Stomach (tissue), 9 donors: ENCODE data around the gene JMJD7. TPM values are rescaled to one million over a fixed set of nuclear protein-coding genes. Genes with fewer than 3 reads are reported as not detected.

Experiments used
- DNase-seq, 2 donors: peaks; one replicate each; pipeline versions ENCODE4 v3.0.0 to v3.0.0-alpha.2; 2013 to 2019
- H3K27ac ChIP-seq, 5 donors: fragments of 200-600 bp in 4 of 5; sonication (generic) in 4 of 5; one replicate each; pipeline ENCODE4 v1.5.1; 2013 to 2019; ENCODE audit warnings: mild to moderate bottlenecking in 1 of 5, moderate library complexity in 1 of 5
- H3K27me3 ChIP-seq, 3 donors: fragments of 200-600 bp; sonication (generic); one replicate each; pipeline ENCODE4 v1.5.1; 2017 to 2019; ENCODE audit warnings: mixed run types in 1 of 3
- H3K36me3 ChIP-seq, 4 donors: fragments of 200-600 bp; sonication (generic); 1 replicate in 3 of 4; 2 replicates in 1 of 4; pipeline ENCODE4 v1.5.1; 2016 to 2019
- H3K4me1 ChIP-seq, 4 donors: fragments of 200-600 bp; sonication (generic); one replicate each; pipeline ENCODE4 v1.5.1; 2016 to 2019
- H3K4me3 ChIP-seq, 4 donors: fragments of 200-600 bp; sonication (generic) in 3 of 4; one replicate each; pipeline ENCODE4 v1.5.1; 2016 to 2019; ENCODE audit warnings: mild to moderate bottlenecking in 1 of 4
- H3K9me3 ChIP-seq, 4 donors: fragments of 200-600 bp; sonication (generic); one replicate each; pipeline ENCODE4 v1.5.1; 2016 to 2019
- CTCF ChIP-seq, 7 experiments: fragments of 450-650 bp in 4 of 7; fragments of 200-600 bp in 3 of 7; sonication (generic) in 3 of 7; IDR thresholded peaks; one replicate each; pipeline ENCODE4 v1.5.1; 2016 to 2019; ENCODE audit warnings: antibody characterized with exemption in 7 of 7, control low read depth in 2 of 7, mild to moderate bottlenecking in 1 of 7
- EP300 ChIP-seq: sonication (generic); formaldehyde crosslinking; IDR thresholded peaks from one replicate; pipeline ENCODE4 v1.6.1; 2017; ENCODE audit warnings: antibody characterized with exemption
- POLR2A ChIP-seq, 4 donors: fragments of 450-650 bp; IDR thresholded peaks; one replicate each; pipeline ENCODE4 v1.6.1; 2016; ENCODE audit warnings: antibody characterized with exemption in 4 of 4, control low read depth in 2 of 4, mild to moderate bottlenecking in 1 of 4, moderate library complexity in 1 of 4
- POLR2AphosphoS5 ChIP-seq, 3 donors: sonication (generic); formaldehyde crosslinking; IDR thresholded peaks; one replicate each; pipeline ENCODE4 v1.6.1; 2016; ENCODE audit warnings: antibody characterized with exemption in 3 of 3
- WGBS, 5 donors: extraction: QIAGEN DNeasy Blood & Tissue Kit in 3 of 5; methylation state at CpG; one replicate each; pipeline versions ENCODE4 v1.1.5 to v1.1.7; 2013 to 2018; 5-methylcytosine and 5-hydroxymethylcytosine counted together
- intact Hi-C: fragments of 100-400 bp; cut with DNase I; formaldehyde crosslinking; loops from one replicate; pipeline ENCODE4 v1.15.1; 2023; ENCODE audit warnings: low total_unique reads
- polyA plus RNA-seq, 3 donors: library from polyadenylated mRNA; stranded (reverse); fragments of 200-250 nt; gene quantifications; one replicate each; pipeline ENCODE4 v1.2.3, GENCODE V29; 2013
- total RNA-seq, 5 donors: library from RNA; depleted of rRNA; stranded (reverse); fragments of >200 nt; gene quantifications; one replicate each; pipeline versions ENCODE4 v1.1.0 to v1.2.3, GENCODE V29; 2014 to 2016
- donor health status: healthy with polysubstance abuse.
- donor health status: Bipolar disorder and iron deficiency.
- donor health status: healthy.

JMJD7 gene
- total and polyA plus RNA-seq, 8 donors: 0.55 to 24.2 (median 10.0) TPM; not detected in 2

DNA sequence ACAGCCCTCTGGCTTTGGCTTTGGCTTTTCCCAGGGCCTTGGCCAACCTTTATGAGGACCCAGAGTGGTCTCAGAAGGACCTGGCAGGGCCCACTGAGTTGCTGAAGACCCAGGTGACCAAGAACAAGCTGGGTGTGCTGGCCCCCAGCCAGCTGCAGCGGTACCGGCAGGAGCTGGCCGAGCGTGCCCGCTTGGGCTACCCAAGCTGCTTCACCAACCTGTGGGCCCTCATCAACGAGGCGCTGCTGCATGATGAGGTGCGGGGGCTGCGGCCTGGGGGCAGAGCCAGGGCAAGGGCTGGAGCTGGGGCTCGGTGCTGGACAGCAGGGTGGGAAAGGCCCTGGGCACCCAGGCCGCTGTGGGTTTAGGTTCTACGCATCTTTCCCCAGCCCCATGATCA is 16.9 kb downstream of the JMJD7 start:
- Histone ChIP-seq H3K4me3 (no peak overlapping the region), H3K4me1 (peaks cover 0 to 6% (median 5%) of the 10 kb centered on the region in 4 donors), H3K27me3 (no peaks in the 10 kb centered on the region), H3K9me3 (no peaks in the 10 kb centered on the region), H3K36me3 (peaks cover 59 to 93% (median 92%) of the 10 kb centered on the region in 4 donors), H3K27ac (no peak overlapping the region)
- intact Hi-C loops: no loop called here
- TF ChIP-seq EP300: no peak
- TF ChIP-seq CTCF (IDR thresholded peaks at IDR 0.05): no peak
- TF ChIP-seq POLR2AphosphoS5 (IDR thresholded peaks at IDR 0.05): no peak
- TF ChIP-seq POLR2A (IDR thresholded peaks at IDR 0.05): no peak
- WGBS, 5 donors: 81 to 96% (median 88%) methylated on average over 7 to 12 of the region's 12 CpGs
- DNase-seq: no peak

- DNase-seq: no peak
- WGBS, 5 donors: 86 to 93% (median 90%) methylated on average over 9 to 14 of the region's 14 CpGs
- TF ChIP-seq POLR2AphosphoS5 (IDR thresholded peaks at IDR 0.05) (no peak), EP300 (no peak), CTCF (IDR thresholded peaks at IDR 0.05) (no peak), POLR2A (IDR thresholded peaks at IDR 0.05) (no peak)
- peaks cover 0 to 9% (median 5%) of the 10 kb centered on the region in 4 donors for H3K4me1 ChIP-seq
- no peaks in the 10 kb centered on the region for H3K9me3 ChIP-seq
- no peak overlapping the region for H3K4me3 ChIP-seq
- peaks cover 0 to 7% (median 3%) of the 10 kb centered on the region in 3 donors for H3K27me3 ChIP-seq
- intact Hi-C loops: no loop called here
- no peak overlapping the region for H3K27ac ChIP-seq
- peaks cover 46 to 71% (median 69%) of the 10 kb centered on the region in 4 donors for H3K36me3 ChIP-seq
Measured at GRCh38 chr15:41847206-41847605, 19.3 kb downstream of the JMJD7 start.

GRCh38 chr15:41847981-41848380 is 20.1 kb downstream of the JMJD7 start:
- TF ChIP-seq EP300 (no peak), CTCF (IDR thresholded peaks at IDR 0.05) (no peak), POLR2A (IDR thresholded peaks at IDR 0.05) (no peak), POLR2AphosphoS5 (IDR thresholded peaks at IDR 0.05) (no peak)
- H3K4me1 ChIP-seq: peaks cover 0 to 9% (median 5%) of the 10 kb centered on the region in 4 donors
- intact Hi-C loops: no loop called here
- H3K9me3 ChIP-seq: no peaks in the 10 kb centered on the region
- peaks cover 43 to 63% (median 62%) of the 10 kb centered on the region in 4 donors for H3K36me3 ChIP-seq
- no peak overlapping the region for H3K4me3 ChIP-seq
- H3K27ac ChIP-seq: no peak overlapping the region
- WGBS, 5 donors: 90 to 98% (median 96%) methylated on average over 9 of the region's 9 CpGs
- peaks cover 0 to 15% (median 3%) of the 10 kb centered on the region in 3 donors for H3K27me3 ChIP-seq
- no peak for DNase-seq

DNA sequence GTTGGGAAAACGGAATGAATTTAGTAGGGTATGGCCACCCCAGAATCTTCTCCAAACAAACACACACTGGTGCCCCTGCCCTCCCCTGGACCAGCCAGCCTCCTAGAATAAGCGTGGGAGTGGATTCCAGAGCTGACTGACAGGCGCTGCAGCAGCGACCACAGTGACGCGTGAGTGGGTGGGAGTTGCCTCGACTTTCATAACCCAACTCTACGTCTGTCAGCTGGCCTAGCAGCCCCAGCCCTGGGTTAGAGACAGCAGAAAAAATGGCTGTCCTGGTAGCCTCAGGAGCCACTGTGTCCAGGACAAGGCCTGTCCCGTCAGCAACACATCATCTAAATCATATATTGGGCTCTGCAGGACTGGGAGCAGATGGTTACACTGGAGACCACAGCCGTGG is 20.7 kb downstream of the JMJD7 start:
- intact Hi-C loops: no loop called here
- H3K27ac ChIP-seq: no peak overlapping the region
- peaks cover 43 to 57% (median 56%) of the 10 kb centered on the region in 4 donors for H3K36me3 ChIP-seq

More for the DNA sequence above, 20.7 kb downstream of the JMJD7 start:
- Histone ChIP-seq H3K4me1 (peaks cover 0 to 9% (median 5%) of the 10 kb centered on the region in 4 donors), H3K27me3 (peaks cover 0 to 21% (median 6%) of the 10 kb centered on the region in 3 donors), H3K4me3 (no peak overlapping the region), H3K9me3 (no peaks in the 10 kb centered on the region)
- no peak for TF ChIP-seq POLR2AphosphoS5 (IDR thresholded peaks at IDR 0.05)
- TF ChIP-seq CTCF (IDR thresholded peaks at IDR 0.05): no peak
- TF ChIP-seq EP300: no peak
- 83 to 88% (median 84%) methylated on average over 8 to 10 of the region's 10 CpGs for WGBS, 5 donors
- no peak for DNase-seq
